GM19239 (cell line): ENCODE results near the gene AP5B1.

Experiments
- DNase-seq: peaks from one replicate; pipeline ENCODE4 v3.0.0; 2011; ENCODE audit warnings: low spot score; ENCODE audit not compliant: insufficient read length
- FAIRE-seq: peaks from 2 replicates; lab custom pipeline; 2011; peaks lifted over from hg19 to GRCh38; lab: Jason Lieb, UNC

AP5B1 gene

GRCh38 chr11:65786008-65786785, 5.4 kb upstream of the AP5B1 start:
- no peak for DNase-seq
- no peak for FAIRE-seq

DNA sequence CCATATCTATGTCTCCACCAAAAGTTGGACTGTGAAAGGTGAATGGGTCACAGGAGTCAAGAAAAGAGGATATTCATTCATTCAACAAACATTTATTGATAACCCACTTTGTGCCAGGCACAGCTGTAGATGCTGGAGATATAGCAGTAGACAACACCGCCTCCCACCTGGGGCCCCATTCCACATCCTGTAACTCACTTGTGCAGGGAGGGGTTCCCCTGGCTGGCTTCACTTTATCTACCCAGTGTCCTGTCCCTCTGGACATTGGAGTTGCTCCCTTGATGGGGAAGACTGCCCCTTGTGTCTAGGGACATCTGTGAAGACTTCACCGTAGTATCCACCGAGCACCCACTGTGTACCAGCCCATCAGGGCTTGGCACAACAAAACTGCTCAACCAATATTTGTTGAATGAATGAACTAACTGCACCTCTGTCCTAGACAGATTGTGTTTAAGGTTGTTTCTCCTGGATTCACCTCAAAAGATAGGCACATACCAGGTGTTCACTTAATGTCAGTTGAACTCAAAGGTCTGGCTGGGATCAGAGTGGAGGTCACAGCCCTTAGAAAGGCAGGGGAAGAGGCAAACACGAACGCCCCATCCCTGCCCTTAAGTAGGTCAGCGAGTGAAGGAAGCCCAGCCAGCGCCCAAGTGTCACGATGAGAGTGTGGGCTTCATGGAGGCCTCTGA, 4.7 kb upstream of the AP5B1 start:
- no peak for DNase-seq
- no peak for FAIRE-seq

DNA sequence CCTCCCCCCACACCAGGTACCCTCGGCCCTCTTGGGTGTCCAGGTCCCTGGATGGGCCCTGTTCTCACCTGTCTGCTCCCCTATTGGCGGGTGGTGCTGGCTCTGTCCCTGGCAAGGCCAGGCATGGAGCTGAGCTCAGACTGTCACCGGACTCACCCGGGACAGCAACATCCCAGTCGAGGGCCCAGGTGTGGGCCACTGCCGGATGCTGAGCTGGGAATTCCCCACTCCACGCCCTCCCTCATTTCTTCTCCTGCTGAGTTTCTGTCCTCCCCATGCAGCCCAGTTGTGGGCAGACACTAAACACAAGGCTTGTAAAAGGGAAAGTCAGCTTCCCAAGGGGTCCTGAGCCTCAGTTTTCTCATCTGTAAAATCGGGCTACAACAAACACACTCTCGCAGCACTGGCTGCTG, 2.0 kb upstream of the AP5B1 start:
- no peak for FAIRE-seq

GRCh38 chr11:65781962-65782815, 1.4 kb upstream of the AP5B1 start:
- no peak for FAIRE-seq
- DNase-seq = no peak

More for the DNA sequence above, 2.0 kb upstream of the AP5B1 start:
- no peak for DNase-seq

GRCh38 chr11:65781152-65781961, 581 bp upstream of the AP5B1 start:
- DNase-seq (no peak), FAIRE-seq (no peak)

DNA sequence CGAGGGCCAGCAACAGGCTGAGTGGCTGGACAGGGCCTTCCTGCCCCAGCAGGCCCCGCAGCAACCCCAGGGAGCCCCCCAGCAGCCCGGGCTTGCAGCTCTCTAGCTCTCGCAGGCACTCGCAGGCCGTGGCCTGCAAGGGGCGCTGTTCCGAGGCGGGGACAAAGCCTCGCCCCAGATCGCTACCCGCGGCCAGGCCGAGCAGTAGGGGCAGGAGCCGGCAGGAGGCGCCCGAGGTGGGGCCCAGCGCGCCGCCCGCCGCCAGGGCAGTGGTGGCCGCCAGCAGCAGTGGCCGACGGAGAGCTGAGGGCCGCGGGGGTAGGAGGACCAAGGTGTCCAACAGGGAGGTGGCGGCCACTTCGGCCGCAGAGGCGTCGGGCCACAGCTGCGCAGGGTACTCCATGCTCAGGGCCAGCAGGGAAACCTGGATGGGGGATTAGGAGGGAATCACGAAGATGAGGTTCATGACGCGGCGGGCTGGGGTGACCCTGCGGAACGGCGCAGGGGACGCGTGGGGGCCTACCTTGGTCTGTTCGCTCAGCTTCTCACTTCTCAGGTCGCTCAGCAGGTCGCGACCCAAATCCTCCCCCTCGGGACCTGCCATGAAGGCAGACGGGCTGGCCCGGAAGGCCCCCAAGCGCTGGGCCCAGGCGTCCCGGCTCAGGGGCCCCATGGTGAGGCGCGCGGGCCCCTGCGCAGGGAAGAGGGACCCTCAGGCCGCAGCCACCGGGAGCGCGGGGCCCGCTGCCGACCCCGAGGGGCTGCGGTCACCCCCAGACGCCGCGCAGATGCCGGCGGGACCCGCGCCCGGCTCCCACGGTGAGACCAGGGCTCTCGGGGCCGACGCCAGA, 632 bp downstream of the AP5B1 start:
- DNase-seq = peak; percentile 96
- FAIRE-seq = peak; percentile 47

DNA sequence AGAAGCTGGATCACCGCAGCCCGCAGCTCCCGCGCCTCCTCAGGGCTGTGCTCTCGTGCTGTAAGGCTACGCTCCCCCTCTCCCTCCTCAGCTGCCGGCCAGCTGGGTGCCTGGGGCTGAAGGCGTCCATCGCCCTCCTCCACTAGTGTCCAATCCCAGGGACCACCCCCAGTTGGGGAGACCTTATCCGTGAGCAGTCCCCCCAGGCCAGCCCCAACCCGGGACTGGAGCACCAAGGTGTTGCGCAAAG, 1.2 kb downstream of the AP5B1 start:
- DNase-seq (no peak), FAIRE-seq (no peak)

GRCh38 chr11:65778901-65779668, 1.7 kb downstream of the AP5B1 start:
- FAIRE-seq = no peak

DNA sequence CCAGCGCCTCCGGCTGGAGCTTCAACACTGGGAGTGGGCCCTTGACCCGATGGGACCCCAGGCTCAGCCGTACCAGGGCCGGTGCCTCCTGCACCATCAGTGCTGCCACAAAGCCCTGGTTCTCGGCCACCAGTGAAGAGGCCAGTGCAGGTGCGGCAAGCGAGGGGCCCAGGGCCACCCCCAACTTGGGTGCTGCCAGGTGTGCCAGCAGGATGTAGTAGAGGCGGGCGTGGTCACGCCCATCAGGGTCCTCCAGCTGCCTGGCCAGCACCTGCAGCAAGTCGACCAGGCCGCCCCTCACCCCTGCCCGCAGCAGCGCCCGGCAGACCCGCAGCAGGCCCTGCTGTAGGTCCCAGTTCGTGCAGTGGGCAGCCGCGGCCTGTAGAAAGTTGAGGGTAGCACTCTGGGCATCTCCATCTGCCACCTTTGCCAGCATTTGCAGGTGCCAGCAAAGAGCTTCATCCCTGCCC, 2.3 kb downstream of the AP5B1 start:
- no peak for FAIRE-seq
- DNase-seq = no peak

More at GRCh38 chr11:65778901-65779668, 1.7 kb downstream of the AP5B1 start:
- no peak for DNase-seq

DNA sequence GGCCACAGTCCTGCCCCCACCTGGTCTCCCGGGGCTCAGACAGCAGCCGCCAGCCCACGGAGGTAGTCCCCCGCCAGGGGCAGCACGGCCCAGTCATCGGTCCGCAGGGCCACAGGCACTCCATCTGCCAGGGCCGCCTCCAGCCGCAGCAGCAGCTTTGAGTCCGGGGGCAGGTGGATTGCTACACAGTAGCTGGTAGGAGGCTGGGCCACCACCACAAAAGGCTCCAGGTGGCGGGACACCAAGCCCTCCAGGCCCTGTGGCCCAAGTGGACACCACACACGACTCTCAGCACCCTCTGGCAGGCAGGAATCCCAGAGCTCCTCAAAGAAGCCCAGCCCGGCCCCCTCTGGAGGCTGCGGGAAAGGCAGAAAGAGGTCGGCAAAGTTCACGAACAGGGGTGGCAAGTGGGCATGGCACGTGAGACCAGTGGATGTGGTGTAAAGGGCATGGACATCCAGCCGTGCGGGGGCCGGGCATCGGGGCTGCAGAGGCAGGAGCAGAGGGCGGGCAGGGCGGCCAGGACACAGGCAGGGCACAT, 2.9 kb downstream of the AP5B1 start:
- DNase-seq (no peak), FAIRE-seq (no peak)

GRCh38 chr11:65777241-65777640, 3.5 kb downstream of the AP5B1 start:
- no peak for FAIRE-seq

GRCh38 chr11:65776710-65777141, 4.0 kb downstream of the AP5B1 start:
- DNase-seq (no peak), FAIRE-seq (no peak)

More at GRCh38 chr11:65777241-65777640, 3.5 kb downstream of the AP5B1 start:
- no peak for DNase-seq

DNA sequence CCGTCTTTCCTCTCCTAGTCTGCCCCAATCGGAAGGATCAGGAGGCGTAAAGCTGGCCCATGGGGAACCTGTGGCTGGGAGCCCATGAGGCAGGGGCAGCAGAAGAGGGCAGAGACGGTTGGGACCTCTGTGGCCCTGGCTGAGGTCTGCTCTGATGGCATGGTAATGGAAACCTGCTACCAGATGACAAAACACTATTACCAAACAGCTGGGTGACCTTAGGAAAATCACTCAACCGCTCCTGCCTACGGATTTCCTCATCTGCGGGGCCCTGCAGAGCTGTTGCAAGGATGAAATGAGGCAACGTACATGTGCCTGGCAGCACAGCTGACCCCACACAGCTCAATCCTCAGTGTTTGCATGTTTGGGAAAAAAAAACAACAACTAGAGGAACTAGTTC, 4.6 kb downstream of the AP5B1 start:
- DNase-seq (no peak), FAIRE-seq (no peak)

GRCh38 chr11:65774525-65775306, 6.1 kb downstream of the AP5B1 start:
- DNase-seq (no peak), FAIRE-seq (no peak)

DNA sequence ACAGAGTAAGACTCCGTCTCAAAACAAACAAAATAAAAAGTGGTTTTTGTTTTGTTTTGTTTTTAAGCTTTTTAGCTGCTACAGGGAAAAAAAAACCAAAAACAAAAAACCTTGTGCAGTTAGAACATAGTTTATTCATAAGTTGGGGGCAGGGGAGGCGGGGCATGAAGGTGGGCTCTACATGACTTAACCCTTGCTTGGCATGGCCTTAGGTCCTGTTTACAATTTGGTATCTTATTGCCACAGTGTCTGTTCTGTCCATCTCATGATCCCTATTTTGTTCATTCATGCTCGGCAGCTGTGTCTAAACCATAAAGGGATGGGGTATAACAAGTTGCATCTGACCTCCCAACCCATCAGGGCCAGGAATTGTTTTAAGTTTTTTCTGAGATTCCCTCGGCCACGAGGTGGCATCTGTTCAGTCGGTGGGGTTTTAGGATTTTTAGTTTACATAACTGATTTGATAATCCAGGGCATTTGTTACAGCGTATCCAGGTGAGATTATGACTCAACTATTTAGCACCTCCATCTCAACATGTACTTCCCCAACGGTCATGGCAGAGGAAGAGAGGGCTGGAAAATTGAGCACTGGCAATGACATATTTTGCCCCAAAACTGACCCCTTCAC, 6.9 kb downstream of the AP5B1 start:
- DNase-seq = no peak
- FAIRE-seq = no peak

DNA sequence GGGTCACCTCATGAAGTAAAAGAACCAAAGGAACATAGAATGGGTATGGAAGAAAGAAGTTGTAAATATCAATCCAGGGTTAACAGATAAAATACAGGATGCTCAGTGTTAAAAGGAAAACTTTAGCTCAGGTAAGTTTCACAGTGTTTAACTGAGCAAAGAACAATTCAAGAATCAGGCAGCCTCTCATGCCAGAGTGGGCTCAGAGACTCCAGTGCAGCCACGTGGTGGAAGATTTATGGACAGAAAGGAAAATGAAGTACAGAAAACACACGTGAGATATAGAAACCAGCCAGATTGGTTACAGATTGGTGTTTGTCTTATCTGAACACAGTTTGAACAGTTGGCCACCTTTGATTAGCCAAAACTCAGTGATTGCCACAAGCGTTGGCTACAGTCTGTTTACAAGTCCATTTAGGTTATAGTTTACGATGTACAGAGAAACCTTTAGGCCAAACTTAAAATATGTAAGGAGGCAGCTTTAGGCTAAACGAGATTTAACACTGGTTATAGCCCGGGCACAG, 9.1 kb downstream of the AP5B1 start:
- FAIRE-seq (no peak), DNase-seq (no peak)
